Cardiac muscle cell (in vitro differentiated cells and primary cell): ENCODE measurements around the gene VTI1A. TPM values are rescaled to one million over a fixed set of nuclear protein-coding genes. Genes with fewer than 3 reads are reported as not detected.
A peak's percentile ranks its signal among the peaks of the same experiment; 100 is the strongest.

ENCODE experiments used
- DNase-seq, 2 donors: peaks; one replicate each; pipeline versions ENCODE4 v3.0.0 to v3.0.0-alpha.2; 2010 to 2017; ENCODE audit warnings: low read depth in 1 of 2, low spot score in 1 of 2
- H3K27ac ChIP-seq: fragments of 200-600 bp; sonication (generic); 2 replicates; pipeline ENCODE4 v1.5.1; 2016
- H3K27me3 ChIP-seq: fragments of 200-600 bp; sonication (generic); 2 replicates; pipeline ENCODE4 v1.6.0; 2016; ENCODE audit warnings: control low read depth
- H3K36me3 ChIP-seq: fragments of 200-600 bp; sonication (generic); 2 replicates; pipeline ENCODE4 v1.5.1; 2016; ENCODE audit warnings: control low read depth
- H3K4me1 ChIP-seq: fragments of 200-600 bp; sonication (generic); 2 replicates; pipeline ENCODE4 v1.8.1; 2017; ENCODE audit warnings: low read depth, mild to moderate bottlenecking, mixed run types
- H3K4me3 ChIP-seq: fragments of 200-600 bp; sonication (generic); 2 replicates; pipeline ENCODE4 v1.5.1; 2016; ENCODE audit warnings: mild to moderate bottlenecking
- H3K9me3 ChIP-seq: fragments of 200-600 bp; sonication (generic); 2 replicates; pipeline ENCODE4 v1.5.1; 2017; ENCODE audit warnings: low read depth, mild to moderate bottlenecking, control low read depth
- CTCF ChIP-seq: IDR thresholded peaks from 2 replicates; pipeline ENCODE4 v1.5.1; 2012; ENCODE audit warnings: low read depth, mild to moderate bottlenecking, low read length
- polyA plus RNA-seq: library from polyadenylated mRNA; unstranded; fragments of >200 nt; fragmentation: Nextera tagmentation; extraction: Ambion mirVana; gene quantifications from 2 replicates; pipeline ENCODE4 v1.2.1, GENCODE V29; 2016
- total RNA-seq: library from RNA; depleted of rRNA; stranded (reverse); fragments of >200 nt; gene quantifications from 2 replicates; pipeline ENCODE4 v1.2.3, GENCODE V29; 2016

VTI1A gene
- total and polyA plus RNA-seq, 2 experiments from 2014 or later: 19.3 to 33.1 TPM

DNA sequence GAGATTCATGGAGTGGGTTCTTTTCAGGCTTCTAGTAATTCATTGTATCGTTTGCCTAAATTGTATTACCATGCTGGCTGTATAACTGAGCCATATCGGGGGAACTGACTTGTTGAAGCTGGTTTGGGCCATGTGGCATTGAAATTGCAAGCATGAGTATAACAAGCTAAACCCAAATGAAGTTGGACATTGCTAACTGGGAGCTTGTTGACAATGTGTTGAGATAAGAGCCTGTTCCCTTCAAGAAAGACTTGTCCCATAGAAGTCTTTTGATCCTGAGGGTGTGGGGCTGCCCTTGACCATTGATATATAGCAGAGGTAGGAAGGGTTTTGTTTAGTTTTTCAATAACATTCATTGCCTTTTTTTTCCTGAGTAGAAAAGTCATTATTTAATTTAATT is 156.0 kb downstream of the VTI1A start:
- peak overlapping the region; percentile 41 for H3K27ac ChIP-seq
- H3K27me3 ChIP-seq: no peaks in the 10 kb centered on the region
- peak in 1 of 2 donors; percentile 83 for DNase-seq
- peaks cover 44% of the 10 kb centered on the region for H3K4me1 ChIP-seq
- H3K36me3 ChIP-seq: no peaks in the 10 kb centered on the region
- H3K4me3 ChIP-seq: no peak overlapping the region
- TF ChIP-seq CTCF: no peak
- no peaks in the 10 kb centered on the region for H3K9me3 ChIP-seq

DNA sequence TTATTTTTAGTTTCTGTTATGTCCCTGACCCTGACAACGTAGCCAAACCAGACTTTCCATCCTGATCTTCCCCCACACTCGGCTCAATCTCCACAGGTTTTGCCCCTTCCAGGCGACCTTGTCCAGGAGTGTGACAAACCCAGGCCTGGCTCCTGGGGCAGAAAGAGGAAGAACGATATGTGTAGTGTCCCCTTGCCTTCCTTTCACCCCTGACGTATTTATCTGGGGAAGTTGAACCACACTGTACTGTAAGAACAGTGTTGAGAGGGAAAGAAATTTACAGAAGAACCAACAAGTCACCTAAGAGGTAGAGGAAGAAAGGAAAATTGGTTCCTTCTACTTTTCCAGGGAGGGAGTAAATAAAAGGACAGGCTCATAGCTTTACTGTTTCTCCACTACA is 158.0 kb downstream of the VTI1A start:
- H3K4me1 ChIP-seq: peaks cover 38% of the 10 kb centered on the region
- DNase-seq: no peak
- H3K9me3 ChIP-seq: no peaks in the 10 kb centered on the region
- H3K27ac ChIP-seq: peak overlapping the region; percentile 53
- no peak overlapping the region for H3K4me3 ChIP-seq
- no peaks in the 10 kb centered on the region for H3K36me3 ChIP-seq
- TF ChIP-seq CTCF: no peak
- no peaks in the 10 kb centered on the region for H3K27me3 ChIP-seq

DNA sequence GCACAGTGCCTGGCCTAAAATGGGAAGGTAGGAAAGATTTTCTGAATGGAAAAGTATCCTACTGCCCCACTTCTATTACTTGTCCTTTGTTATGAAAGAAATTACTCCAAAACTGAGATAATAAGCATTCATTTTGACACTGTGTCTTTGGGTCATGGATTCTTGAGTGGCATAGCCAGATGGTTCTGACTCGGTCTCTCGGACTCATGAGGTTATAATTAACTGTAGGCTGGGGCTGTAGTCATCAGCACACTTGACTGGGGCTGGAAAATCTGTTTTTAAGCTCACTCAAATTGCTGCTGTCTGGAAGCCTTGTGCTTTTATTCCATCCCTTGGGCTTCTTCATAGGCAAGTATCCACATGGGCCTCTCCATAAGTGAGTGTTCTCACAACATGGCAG is 160.5 kb downstream of the VTI1A start:
- DNase-seq: no peak
- no peak overlapping the region for H3K27ac ChIP-seq
- H3K27me3 ChIP-seq: no peaks in the 10 kb centered on the region
- no peak for TF ChIP-seq CTCF
- no peaks in the 10 kb centered on the region for H3K9me3 ChIP-seq
- peaks cover 31% of the 10 kb centered on the region for H3K4me1 ChIP-seq
- no peaks in the 10 kb centered on the region for H3K36me3 ChIP-seq
- H3K4me3 ChIP-seq: no peak overlapping the region

GRCh38 chr10:112613620-112614019 is 166.6 kb downstream of the VTI1A start:
- peak overlapping the region; percentile 24 for H3K27ac ChIP-seq
- no peaks in the 10 kb centered on the region for H3K36me3 ChIP-seq
- H3K27me3 ChIP-seq: no peaks in the 10 kb centered on the region
- peak in 1 of 2 donors; percentile 64 for DNase-seq
- TF ChIP-seq CTCF: no peak
- no peaks in the 10 kb centered on the region for H3K9me3 ChIP-seq
- H3K4me3 ChIP-seq: no peak overlapping the region
- H3K4me1 ChIP-seq: peaks cover 12% of the 10 kb centered on the region

- no peaks in the 10 kb centered on the region for H3K9me3 ChIP-seq
- H3K4me3 ChIP-seq: no peak overlapping the region
- TF ChIP-seq CTCF: no peak
- no peaks in the 10 kb centered on the region for H3K36me3 ChIP-seq
- DNase-seq: no peak
- H3K4me1 ChIP-seq: peaks cover 12% of the 10 kb centered on the region
- H3K27ac ChIP-seq: peak overlapping the region; percentile 24
- no peaks in the 10 kb centered on the region for H3K27me3 ChIP-seq
Observed at GRCh38 chr10:112614072-112614471, 167.1 kb downstream of the VTI1A start.

DNA sequence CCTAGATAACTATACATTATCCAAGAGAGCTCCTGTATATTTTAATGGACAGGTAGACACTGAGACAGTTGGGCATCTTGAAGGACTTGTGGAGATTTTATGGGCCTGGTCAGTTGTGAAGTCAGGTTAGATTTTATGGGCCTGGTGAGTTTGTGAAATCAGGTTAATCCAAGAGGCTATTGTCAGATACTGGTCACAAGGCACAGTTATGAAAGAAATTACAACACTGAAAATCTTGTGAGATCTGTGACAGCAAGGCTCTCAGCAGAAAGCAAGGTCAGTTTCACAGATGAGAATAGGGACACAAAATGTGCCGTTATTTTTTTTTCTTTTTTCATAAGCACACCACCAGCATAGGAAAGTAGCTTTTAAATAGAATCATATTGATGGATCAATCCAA is 167.6 kb downstream of the VTI1A start:
- DNase-seq: no peak
- H3K4me3 ChIP-seq: no peak overlapping the region
- H3K4me1 ChIP-seq: peaks cover 17% of the 10 kb centered on the region
- H3K27me3 ChIP-seq: no peaks in the 10 kb centered on the region
- H3K36me3 ChIP-seq: no peaks in the 10 kb centered on the region
- no peak overlapping the region for H3K27ac ChIP-seq
- no peak for TF ChIP-seq CTCF
- H3K9me3 ChIP-seq: no peaks in the 10 kb centered on the region
